HG02623 (cell line): ENCODE measurements around the gene CAMKMT.

Experiments
- ATAC-seq: cut with Tn5 transposase; IDR thresholded peaks from one replicate; pipeline ENCODE4 v1.9.1; 2021; ENCODE audit warnings: moderate library complexity; ENCODE audit not compliant: unreplicated experiment

The CAMKMT gene

DNA sequence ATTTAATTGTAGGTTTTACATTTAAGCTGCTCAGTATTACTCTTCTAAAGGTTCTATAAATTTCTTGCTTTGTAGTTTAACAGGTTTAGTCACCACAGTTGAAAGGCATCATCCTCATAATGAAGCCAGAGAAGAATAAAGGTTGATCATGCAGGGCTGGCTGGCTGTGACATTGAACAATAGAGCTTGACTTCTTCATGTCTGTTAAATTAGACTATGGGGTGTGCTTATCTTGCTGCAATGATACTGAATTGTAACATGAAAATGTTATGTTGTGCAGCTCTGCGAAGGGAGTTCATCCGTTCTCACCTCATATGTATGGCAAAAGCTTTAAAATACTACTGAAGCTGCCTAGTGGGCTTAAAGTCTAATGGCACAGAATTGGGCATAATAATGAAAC is 81.8 kb downstream of the CAMKMT start:
- no peak for ATAC-seq

DNA sequence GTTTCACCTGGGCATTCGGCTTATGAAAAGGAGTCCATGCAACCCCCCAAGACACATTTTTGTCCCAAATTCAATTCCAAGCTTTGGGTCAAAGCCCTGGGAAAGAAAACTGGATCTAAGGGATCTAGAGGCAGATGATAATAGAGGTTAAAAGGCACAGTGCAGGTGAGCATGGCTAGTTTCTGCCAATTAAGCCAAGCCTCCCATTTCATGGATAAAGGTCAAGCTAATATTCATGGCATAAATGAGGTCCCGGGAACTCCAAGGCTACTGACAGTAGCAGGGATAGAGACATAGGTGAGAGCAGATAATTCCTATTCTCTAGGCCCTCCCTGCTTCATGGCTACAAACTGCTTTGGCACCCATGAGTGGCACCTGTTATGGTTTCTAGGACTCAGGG is 83.1 kb downstream of the CAMKMT start:
- no peak for ATAC-seq

DNA sequence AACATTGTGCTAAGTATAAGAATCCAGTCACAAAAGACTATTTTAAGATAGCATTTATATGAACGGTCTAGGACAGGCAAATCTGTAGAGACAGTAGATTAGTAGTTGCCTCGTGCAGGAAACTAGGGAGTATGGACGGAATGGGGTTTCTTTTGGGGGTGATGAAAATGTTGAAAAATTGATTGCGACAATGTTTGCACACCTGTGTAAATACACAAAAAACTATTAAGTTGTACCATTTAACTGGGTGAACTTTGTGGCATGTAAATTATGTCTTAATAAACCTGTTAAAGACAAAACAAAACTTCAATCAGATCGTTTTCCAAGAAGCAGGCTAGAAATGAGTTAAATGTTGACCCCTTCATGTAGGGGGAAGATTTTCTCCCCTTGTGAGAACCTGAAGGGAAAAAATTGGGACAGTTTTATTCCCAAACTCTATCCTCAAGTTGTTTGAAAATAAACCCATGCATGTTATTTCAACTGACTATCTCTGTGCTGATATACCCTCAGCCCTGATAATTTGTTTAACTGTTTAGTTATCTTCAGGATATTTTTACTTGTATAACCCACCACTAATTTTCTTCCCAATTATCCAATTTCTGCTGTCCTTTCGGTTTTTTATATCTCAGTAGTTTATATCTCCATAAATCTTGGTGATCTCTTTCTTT is 87.2 kb downstream of the CAMKMT start:
- ATAC-seq: no peak

DNA sequence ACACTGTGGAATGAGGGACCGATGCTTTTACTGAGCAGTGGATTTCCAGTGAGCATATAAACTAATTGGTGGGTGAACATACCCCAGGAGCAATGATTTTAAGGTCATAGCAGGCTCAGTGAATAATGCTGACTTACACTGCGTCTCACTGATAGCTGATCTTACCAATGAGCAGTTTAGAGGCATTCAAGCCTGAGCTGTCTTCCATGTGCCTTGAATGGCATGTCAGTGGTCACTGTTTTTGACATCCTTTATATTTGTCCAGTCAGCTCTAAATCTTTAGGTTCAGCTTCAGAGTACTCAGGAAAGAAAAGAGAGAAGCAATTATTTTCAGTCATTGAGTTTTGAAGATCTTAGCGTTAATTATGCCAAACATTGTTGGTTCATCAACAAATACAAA is 88.3 kb downstream of the CAMKMT start:
- no peak for ATAC-seq

DNA sequence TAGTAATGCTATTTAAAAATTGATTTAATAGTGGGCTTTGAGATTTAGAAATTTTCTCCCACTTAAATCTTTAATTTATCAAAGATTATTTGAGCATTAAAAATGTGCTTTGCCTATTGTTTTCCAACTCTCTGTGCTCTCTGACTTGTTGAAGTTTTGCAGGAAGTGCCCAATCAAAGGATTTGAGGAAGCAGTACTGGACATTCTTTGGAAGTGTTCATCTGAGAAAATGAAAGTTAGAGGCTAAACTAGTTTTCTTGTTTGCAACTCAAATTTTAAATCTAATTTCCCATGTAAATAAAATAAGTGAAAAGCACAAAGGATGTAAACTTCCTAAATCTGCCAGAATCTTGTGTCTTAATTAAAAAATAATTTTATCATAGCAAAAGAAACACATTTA is 89.1 kb downstream of the CAMKMT start:
- ATAC-seq: no peak

DNA sequence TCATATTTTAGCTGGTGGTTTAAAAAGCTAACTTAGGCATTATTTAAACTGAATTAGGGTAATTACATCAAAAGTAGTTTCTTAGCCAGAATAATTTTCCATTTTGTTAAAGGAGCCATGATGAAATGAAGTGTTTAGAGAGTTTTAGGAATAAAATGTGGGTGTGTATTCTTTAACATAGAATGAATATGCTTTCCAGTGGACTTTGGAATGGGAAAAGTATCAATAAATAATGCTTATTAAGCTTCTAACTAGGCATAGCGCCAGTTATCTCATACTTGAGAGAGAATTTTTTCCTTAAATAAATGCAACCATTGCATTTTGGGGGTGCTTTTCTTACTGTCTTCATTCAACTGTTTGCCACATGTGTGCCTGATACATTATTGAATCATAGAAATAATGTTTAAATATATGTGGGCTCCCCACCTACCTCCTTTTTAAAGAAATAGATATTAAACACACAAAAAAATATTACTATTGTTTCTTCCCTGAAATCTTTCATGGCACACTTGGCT is 90.4 kb downstream of the CAMKMT start:
- no peak for ATAC-seq

DNA sequence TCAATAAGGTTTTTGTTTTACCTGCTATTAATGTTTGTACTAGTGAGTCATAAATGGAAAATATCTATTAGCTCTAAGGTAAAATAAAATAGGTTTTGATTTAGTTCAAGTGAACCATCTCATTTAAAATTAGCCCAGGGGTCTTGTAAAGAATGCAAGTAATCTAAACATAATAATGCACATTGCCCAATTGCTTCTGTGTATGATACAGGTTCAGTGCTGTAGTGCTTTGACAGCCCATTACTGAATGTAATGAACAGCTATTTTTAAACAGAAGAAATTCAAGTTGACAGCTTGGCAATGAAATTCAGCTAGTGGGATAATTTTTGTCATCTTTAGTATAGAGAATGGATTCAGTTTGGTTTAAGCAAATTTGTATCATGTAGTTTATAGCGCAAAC is 91.5 kb downstream of the CAMKMT start:
- ATAC-seq: no peak

DNA sequence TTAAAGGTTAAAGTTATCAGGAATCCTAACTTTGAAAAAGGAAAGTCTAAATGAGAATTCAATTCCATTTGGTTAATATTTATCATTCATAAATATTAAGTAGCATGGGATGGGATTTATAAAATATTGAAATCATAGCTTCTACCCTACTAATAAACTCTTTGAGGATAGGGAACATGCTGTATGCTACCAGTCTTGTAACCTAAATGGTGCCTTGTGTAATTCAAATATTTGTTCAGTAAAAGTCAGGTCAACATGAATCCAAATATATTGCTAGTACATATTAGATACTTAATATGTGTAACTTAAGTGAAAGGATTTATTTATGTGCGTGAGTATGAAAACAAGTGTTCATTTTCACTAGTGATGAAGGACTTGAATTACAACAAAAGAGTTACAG is 94.1 kb downstream of the CAMKMT start:
- no peak for ATAC-seq

DNA sequence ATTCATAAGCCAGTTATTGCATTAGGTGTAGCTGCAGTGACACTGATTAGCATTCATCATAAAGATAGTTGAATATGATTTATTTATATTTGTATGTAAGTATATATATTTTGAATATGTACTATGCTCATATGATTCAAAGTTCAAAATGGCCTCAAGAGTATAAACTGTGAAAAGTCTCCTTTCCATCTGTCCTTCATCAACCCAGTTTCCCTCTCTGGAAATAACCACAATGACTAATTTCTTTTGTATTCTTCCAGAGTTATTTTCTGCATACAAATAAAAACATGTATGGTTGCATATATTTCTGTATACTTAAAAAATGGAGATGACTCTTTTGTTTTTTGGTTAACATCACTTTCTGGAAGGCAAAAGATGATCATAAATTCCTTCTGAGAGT is 95.2 kb downstream of the CAMKMT start:
- ATAC-seq: no peak

DNA sequence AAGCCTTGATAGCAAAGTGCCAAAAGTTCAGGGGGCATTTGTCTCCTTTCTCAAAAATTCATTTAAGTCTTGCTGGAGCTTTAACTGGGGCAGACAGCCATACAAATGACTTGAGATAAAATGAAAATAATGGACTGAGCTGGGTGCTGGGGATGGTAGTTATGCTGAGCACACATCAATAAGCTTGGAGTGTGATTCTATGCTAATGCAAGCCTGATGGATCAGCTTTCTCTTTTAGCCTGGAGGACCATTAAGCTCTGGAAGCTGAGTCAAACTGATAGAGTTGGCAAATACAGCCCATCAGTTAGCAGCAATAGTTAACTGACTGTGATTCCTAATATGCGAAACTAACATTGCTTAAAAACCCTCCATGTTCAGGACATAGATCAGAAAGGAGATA is 98.0 kb downstream of the CAMKMT start:
- ATAC-seq: no peak

DNA sequence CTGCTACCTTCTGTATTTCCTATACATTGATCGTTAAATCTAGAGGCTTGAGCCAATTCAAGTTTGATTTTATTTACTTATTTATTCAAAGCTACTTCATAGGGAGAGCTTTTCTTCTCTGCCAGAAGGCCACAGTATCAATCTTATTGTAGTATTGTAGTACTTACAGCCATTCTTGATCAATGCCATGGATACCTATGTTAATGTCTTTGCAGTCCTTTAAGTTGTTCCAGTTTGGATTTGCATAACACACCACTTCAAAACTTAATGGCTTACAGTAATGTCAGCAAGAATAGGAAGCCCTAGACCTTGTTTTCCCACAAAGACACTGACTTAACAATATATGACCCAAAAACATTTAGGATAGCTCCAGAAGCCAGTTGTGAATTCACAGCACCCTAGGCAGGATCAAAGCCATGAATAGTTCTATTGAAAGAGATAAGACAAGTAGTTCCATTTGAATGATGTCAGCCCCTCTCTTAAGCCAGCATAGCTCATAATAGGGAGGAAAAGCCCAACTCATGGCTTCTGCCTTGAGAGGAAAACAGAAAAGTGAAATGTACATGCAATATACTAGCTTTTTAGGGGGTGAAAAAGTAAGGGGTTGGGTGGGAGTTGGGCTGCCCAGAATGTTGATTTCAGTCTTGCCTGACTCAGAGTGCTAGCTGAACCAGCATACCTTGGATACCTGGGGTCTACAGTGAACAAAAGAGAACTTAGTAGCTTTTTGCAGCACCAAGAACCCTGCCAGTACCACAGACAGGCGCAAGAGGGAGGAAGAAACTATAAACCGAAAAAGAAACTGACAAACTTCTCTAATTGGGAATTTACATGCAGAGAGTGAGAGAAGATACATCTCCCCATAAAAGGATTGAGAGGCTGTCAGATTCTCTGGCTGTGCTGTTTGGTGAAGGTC is 101.4 kb downstream of the CAMKMT start:
- no peak for ATAC-seq

DNA sequence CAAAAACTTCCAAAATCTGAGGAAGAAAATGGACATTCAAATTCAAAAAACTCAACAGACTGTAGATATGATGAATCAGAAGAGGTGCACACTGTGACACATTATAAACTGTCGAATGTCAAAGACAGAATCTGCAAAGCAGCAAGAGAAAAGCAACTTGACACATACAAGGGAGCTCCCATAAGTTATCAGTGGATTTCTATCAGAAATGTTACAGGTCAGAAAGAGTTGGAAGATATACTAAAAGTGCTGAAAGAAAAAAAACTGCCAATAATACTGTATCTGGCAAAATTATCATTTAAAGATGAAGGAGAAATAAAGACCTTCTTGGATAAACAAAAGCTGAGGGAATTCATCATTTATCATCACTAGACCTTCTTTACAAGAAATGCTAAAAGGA is 102.7 kb downstream of the CAMKMT start:
- no peak for ATAC-seq

DNA sequence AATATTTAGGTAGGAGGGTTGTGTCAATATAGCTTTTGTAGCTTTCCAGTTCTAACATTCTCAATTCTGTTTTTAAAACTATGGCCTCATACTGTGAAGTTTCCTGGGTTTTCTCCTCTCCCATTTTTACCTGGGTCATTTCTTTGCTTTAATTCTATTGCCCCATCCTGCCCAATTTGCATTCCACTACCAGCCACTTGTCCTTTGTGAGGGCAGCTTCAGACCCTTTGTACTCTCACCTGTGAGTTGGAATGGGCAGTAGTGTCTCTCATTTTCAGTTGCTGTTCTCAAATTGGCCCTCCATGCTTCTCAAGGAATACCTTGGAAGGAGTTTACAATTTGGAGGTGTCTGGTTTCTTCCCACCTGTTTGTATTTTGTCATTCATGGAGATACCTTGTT is 108.4 kb downstream of the CAMKMT start:
- no peak for ATAC-seq

DNA sequence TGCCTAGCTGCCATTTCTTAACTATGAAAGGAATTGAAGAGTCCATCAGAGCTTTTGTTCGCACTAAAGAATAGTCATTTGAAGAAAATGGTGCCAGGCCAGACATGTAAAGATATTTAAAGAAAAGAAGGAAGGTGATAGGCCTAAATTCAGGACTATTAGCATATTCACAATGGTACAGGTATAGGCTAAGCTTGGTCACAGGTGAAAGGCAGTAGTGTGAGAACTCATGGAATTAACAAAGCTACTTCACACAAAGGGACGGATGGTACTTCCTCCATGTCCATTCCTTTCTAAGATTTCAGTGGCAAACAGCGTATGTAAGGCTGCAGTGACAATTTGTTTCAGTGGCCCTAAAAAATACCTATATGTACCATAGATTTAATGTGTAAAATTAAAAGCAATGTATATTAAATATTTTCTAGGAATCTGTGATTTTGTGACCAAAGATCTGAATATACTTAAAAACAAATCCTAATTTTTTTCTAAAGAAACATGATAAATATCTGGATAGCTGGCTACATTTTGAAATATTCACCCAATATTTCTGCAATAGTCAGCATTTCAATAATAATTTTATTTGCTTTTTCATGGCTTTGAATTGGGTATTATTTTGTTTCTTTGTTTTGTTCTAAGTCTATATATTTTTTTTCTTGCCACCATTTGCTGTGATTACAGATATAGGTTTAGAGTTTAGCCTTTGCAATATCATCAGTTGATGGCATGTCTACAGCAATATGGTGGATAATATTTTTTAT is 116.1 kb downstream of the CAMKMT start:
- no peak for ATAC-seq

DNA sequence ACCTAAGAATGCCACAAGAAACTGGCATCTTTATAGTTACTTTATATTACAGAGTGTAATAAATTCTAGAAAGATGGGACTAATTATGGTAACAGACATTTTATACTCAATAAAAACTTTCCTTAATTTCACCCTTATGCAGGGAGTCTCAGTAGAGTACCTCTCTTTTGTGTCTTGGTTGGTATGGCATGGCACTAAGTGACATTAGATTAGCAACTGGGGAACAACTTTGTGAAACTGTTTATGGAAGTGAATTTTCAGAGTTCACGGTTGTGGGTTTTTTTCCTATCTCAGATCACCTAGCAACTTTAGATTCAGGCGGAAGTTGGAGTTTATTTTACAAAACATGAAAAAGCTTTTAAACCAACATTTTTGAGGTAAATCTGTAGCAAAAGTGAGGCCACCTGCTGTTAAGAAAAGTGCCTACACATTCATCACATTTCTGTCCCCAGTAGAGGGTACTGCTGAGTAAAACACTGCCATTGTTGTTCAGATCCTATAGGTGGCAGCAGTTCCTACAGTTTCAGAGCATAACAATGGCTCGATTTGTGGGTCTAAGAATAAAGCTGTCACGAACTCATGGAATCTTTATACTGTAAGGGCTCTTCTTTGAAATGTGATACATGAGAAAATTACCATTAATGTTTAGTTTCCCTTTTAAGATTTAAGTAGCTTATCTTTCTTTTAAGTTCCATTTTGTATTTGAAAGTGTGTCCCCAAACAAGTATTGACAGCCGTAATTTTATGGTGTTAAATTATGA is 117.6 kb downstream of the CAMKMT start:
- peak; percentile 94 for ATAC-seq

DNA sequence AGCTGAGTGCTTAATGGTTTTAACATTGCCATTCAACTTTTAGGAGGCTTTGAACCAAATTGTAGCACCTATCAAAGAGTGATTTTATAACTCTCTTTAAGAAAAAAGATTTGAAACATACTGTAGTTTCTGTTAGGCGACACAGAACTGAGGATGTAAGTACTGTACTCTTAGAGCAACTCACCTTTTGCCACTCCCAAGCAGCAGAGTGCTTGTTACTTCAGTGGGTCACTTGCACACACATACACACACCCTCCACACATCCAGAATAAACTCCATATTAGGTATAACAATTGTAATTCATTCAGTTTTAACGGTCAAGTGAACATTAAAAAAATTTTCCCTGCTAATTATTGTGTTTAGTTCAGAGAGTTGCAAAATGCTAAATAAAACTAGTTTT is 118.3 kb downstream of the CAMKMT start:
- no peak for ATAC-seq

DNA sequence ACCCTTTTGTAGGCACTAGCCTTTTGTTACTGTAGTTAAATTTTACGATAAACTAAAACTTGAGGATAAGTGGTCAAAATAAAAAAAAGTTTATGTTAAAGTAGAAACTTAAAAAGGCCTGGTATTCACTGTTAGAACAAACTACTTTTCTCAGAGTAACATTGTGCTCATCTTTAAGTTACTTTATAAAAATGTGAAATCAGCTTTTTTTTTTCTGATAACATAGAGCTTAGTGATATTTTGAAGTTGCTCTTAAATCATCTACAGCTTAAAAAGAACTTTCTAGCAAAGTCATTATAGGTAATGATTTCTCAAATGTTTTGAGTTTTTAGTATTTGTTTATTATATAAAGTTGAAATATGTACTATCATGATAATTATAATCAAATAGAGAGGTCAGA is 125.3 kb downstream of the CAMKMT start:
- no peak for ATAC-seq

DNA sequence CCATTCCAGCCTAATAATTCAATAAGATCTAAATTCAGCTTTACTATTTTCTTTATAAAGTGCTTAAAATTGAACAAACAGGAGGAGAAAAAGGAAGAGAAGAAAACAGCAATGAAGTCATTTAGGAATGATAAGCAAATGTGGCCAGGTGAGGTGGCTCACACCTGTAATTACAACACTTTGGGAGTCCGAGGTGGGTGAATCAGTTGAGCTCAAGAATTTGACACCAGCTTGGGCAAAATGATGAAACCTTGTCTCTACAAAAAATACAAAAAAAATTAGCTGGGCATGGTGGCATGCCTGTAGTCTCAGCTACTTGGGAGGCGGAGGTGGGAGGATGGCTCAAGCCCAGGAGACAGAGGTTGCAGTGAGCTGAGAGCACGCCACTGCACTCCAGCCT is 129.0 kb downstream of the CAMKMT start:
- ATAC-seq: no peak

DNA sequence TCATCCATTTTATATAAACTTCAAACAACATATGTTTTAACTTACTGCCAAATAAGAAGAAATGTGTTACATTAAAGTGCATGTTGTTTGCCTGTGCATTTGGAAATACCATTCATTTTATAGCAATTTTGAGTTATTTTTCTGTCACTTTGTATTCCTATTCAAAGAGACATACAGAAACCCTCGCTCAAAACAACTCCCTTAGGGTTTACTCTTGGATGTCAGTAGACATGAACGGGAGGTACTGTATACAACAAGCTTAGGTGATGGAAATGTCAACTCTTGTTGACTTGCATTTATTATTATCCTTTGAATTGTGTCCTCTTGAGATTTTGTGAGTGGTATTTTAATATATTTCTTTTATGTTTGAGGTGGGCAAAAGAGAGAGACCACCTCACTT is 132.3 kb downstream of the CAMKMT start:
- ATAC-seq: no peak

DNA sequence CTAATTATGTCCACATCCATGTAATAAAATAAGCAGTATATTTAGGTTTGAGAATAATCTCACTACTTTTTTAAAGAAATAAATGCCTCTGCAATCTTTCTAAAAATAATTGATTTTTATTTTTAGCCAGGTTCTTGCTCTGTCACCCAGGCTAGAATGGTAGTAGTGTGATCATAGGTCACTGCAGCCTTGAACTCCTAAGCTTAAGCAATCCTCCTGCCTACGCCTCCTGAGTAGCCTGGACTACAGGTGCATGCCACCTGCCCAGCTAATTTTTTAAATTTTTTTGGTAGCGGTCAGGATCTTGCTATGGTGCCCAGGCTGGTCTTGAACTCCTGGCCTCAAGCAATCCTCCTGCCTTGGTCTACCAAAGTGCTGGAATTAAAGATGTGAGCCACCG is 133.3 kb downstream of the CAMKMT start:
- ATAC-seq: no peak

DNA sequence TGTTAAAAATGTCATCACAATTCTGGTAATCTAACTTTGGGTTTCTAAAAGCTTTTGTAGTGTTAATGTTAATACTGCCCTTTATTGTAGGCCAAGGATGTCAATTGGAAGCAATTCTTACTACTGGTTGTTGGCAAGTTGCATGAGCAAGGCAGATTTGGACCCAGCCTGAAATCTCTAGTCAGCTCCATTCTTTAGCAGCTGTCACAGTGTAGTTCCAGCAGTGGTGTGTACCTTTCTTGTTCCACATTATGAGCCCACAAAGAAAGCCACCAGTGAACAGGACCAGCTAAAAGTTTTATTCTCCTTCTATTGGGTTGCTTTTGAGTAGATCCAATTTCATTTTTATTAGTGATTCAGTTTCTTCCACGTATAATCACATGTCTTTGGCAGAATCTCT is 133.8 kb downstream of the CAMKMT start:
- ATAC-seq: no peak
